HG03064 (cell line): ENCODE measurements around the gene OPCML.

Experiments
- ATAC-seq: cut with Tn5 transposase; IDR thresholded peaks from one replicate; pipeline ENCODE4 v1.9.1; 2021; ENCODE audit warnings: low read depth; ENCODE audit not compliant: unreplicated experiment

The OPCML gene

GRCh38 chr11:132605825-132606570 lies 926.3 kb downstream of the OPCML start:
- no peak for ATAC-seq

- ATAC-seq, result no peak
Observed at GRCh38 chr11:132604431-132604830, 927.9 kb downstream of the OPCML start.

- no peak for ATAC-seq
Observed at GRCh38 chr11:132601875-132602274, 930.4 kb downstream of the OPCML start.

GRCh38 chr11:132595711-132596134 lies 936.6 kb downstream of the OPCML start:
- ATAC-seq, result no peak

GRCh38 chr11:132595246-132595645 lies 937.1 kb downstream of the OPCML start:
- ATAC-seq, result no peak

- no peak for ATAC-seq
Observed at GRCh38 chr11:132590986-132591385, 941.3 kb downstream of the OPCML start.

GRCh38 chr11:132590554-132590953 lies 941.7 kb downstream of the OPCML start:
- ATAC-seq, result no peak

- ATAC-seq, result no peak
Observed at GRCh38 chr11:132589791-132590190, 942.5 kb downstream of the OPCML start.

GRCh38 chr11:132588366-132588765 lies 943.9 kb downstream of the OPCML start:
- no peak for ATAC-seq

GRCh38 chr11:132587716-132588115 lies 944.6 kb downstream of the OPCML start:
- no peak for ATAC-seq

GRCh38 chr11:132586801-132587200 lies 945.5 kb downstream of the OPCML start:
- ATAC-seq, result no peak

- ATAC-seq, result no peak
Observed at GRCh38 chr11:132579634-132580327, 952.5 kb downstream of the OPCML start.

- ATAC-seq, result no peak
Observed at GRCh38 chr11:132579136-132579535, 953.2 kb downstream of the OPCML start.

GRCh38 chr11:132578580-132578979 lies 953.7 kb downstream of the OPCML start:
- ATAC-seq, result no peak

GRCh38 chr11:132576706-132577105 lies 955.6 kb downstream of the OPCML start:
- no peak for ATAC-seq

- ATAC-seq, result no peak
Observed at GRCh38 chr11:132564091-132564885, 968.0 kb downstream of the OPCML start.

- ATAC-seq, result no peak
Observed at GRCh38 chr11:132563050-132563449, 969.3 kb downstream of the OPCML start.

- ATAC-seq, result no peak
Observed at GRCh38 chr11:132561937-132562336, 970.4 kb downstream of the OPCML start.

- no peak for ATAC-seq
Observed at GRCh38 chr11:132559331-132560036, 972.8 kb downstream of the OPCML start.

- no peak for ATAC-seq
Observed at GRCh38 chr11:132556316-132556715, 976.0 kb downstream of the OPCML start.

- ATAC-seq, result no peak
Observed at GRCh38 chr11:132555617-132556016, 976.7 kb downstream of the OPCML start.
